ENCODE results near the gene ARRDC1.

Gene ARRDC1, protein sequence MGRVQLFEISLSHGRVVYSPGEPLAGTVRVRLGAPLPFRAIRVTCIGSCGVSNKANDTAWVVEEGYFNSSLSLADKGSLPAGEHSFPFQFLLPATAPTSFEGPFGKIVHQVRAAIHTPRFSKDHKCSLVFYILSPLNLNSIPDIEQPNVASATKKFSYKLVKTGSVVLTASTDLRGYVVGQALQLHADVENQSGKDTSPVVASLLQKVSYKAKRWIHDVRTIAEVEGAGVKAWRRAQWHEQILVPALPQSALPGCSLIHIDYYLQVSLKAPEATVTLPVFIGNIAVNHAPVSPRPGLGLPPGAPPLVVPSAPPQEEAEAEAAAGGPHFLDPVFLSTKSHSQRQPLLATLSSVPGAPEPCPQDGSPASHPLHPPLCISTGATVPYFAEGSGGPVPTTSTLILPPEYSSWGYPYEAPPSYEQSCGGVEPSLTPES

DNA sequence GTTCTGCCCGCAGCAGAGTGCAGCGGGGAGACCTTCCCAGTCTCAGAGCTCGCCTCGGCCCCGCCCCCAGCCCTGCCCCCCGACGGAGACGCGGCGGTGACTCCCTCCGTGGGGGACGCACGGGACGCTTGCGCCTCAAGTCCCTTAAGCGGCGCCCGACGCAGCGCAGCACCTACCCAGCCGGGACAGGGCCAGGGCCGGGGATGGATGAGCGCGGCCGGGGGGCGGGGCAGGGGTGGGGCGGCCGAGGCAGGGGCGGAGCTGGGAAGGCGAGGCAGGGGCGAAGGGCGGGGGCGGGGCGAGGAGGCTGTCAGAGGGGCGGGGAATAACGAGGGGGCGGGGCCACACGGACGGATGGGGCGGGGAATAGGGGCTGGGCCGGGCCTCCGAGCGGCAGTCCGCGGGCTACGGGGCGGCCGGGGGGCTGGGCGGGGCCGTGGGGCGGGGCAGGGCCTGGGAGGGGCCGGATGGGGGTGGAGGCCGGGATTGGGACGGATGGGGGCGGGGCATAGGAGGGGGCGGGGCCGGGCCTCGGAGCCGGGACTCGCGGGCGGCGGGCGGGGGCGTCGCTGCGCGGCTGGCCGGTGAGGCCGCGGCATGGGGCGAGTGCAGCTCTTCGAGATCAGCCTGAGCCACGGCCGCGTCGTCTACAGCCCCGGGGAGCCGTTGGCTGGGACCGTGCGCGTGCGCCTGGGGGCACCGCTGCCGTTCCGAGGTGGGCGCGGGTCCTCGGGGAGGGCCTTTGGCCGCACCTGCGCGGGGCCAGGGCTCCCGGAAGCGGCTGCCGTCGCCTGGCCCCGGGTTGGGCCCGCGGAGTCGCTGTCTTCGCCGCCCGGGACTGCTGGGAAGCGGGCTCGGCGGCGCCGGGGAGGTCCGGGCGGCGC, at the start of gene ARRDC1:
ARRDC1 (plus strand) TSS at position 566 of the 884 bp plus-strand sequence; CDS start at position 598, 32 bp downstream.
- TF ChIP-seq GATA2 (IDR thresholded peaks at IDR 0.05; ENCODE audit: low read depth, low read length): no peak
- TF ChIP-seq GATA3 (IDR thresholded peaks at IDR 0.05; ENCODE audit: low read depth, low read length): no peak

DNA sequence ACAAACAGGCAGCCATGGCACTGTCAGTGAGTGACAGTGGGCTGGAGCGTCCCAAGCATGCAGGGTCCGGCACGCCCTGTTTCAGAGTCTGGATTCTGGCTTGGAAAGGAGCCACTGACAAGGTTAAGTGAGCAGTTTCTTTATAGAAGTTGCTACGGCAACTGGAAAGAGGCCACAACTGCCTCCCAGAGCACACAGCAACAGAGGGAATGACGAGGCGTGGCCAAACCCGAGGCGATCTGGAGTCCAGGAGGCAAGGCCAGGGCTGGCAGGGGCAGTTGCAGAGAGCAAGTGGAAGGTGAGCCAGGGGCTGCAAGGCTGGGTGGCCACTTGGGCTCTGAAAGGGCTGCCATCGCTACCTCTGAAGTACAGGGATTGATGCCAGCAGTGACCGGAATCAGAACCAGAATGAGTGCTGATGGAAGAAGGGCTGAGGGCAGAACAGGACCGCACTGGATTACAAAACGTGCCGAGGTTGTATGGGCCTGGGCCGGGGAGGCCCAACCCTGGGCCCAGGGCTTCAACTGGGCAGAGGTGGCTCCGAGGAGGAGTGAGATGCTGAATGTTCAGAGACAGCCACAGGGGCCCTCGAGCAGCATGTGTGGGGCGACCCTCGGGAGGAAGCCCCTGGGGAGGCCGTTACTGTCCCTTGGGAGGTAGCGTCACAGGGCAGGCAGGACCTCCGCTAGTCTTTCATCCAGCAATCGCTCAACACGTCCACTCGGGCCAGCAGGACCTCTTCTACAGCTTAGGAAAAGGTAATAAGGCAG, 49.2 kb upstream of the ARRDC1 start:
- TF ChIP-seq GATA2 (IDR thresholded peaks at IDR 0.05; ENCODE audit: low read depth, low read length) (no peak), GATA3 (IDR thresholded peaks at IDR 0.05; ENCODE audit: low read depth, low read length) (no peak)

DNA sequence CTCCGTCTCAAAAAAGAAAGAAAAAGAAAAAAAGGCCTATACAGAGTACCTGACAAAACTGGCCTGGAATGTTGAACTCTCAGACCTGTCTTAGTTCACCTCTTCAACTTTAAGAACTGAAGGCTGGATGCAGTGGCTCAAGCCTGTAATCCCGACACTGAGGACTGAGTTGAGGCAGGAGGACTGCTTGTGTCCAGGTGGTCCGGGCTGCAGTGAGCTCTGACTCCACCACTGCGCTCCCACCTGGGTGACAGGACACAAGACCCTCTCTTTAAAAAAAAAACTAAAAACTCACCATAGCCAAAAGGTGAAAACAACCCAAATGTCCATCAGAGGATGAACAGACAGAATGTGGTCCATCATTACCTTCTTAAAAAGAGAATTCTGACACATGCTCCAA, 47.4 kb upstream of the ARRDC1 start:
- TF ChIP-seq GATA2 (IDR thresholded peaks at IDR 0.05; ENCODE audit: low read depth, low read length): no peak
- no peak for TF ChIP-seq GATA3 (IDR thresholded peaks at IDR 0.05; ENCODE audit: low read depth, low read length)

DNA sequence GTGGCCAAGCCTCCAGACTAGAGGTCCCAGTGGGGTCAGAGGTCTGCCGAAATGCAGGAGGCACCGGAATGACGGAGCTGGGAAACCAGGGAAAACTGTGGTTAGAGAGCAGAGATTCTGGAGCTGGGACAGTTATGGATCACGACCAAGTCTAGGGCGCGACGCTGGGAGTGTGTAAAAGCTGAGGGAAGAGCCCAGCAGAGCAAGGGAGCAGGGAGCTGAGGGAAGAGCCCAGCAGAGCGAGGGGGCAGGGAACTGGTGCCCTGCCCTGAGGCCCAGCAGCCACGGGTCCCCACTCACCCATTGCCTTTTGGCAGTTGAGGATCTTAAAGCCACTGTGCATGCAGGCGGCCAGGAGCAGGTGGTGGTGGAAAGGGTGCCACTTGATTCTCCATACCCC, 41.4 kb upstream of the ARRDC1 start:
- TF ChIP-seq GATA3 (IDR thresholded peaks at IDR 0.05; ENCODE audit: low read depth, low read length): no peak
- no peak for TF ChIP-seq GATA2 (IDR thresholded peaks at IDR 0.05; ENCODE audit: low read depth, low read length)

GRCh38 chr9:137564817-137565411, 40.6 kb upstream of the ARRDC1 start:
- TF ChIP-seq GATA3 (IDR thresholded peaks at IDR 0.05; ENCODE audit: low read depth, low read length): no peak

GRCh38 chr9:137569609-137570203, 35.8 kb upstream of the ARRDC1 start:
- TF ChIP-seq GATA2 (IDR thresholded peaks at IDR 0.05; ENCODE audit: low read depth, low read length): no peak
- no peak for TF ChIP-seq GATA3 (IDR thresholded peaks at IDR 0.05; ENCODE audit: low read depth, low read length)

- no peak for TF ChIP-seq GATA2 (IDR thresholded peaks at IDR 0.05; ENCODE audit: low read depth, low read length)
- TF ChIP-seq GATA3 (IDR thresholded peaks at IDR 0.05; ENCODE audit: low read depth, low read length): no peak
Measured at GRCh38 chr9:137570566-137570965, 34.9 kb upstream of the ARRDC1 start.

DNA sequence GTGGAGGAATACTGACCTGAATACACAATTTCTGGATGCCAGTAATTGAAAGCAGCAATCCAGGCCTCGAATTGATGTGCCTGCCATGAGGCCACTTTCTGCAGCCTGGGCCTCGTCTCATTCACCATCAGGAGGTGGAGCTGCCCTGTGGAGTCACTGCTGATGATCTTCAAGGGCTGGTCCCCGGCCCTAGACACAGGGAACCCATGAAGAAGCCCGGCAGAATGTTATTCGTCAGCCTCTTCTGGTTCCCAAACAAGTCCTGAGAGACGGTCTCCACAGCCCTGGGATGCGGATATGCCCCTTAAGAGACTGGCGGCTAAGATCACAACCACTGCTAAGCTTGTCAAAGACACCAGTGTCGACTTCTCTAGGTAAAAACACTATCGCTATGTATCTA, 31.3 kb upstream of the ARRDC1 start:
- TF ChIP-seq GATA3 (IDR thresholded peaks at IDR 0.05; ENCODE audit: low read depth, low read length): no peak

GRCh38 chr9:137575364-137575715, 30.1 kb upstream of the ARRDC1 start:
- no peak for TF ChIP-seq GATA2 (IDR thresholded peaks at IDR 0.05; ENCODE audit: low read depth, low read length)
- TF ChIP-seq GATA3 (IDR thresholded peaks at IDR 0.05; ENCODE audit: low read depth, low read length): no peak

GRCh38 chr9:137575716-137576411, 29.6 kb upstream of the ARRDC1 start:
- no peak for TF ChIP-seq GATA3 (IDR thresholded peaks at IDR 0.05; ENCODE audit: low read depth, low read length)
- TF ChIP-seq GATA2 (IDR thresholded peaks at IDR 0.05; ENCODE audit: low read depth, low read length): no peak

- TF ChIP-seq GATA2 (IDR thresholded peaks at IDR 0.05; ENCODE audit: low read depth, low read length) (no peak), GATA3 (IDR thresholded peaks at IDR 0.05; ENCODE audit: low read depth, low read length) (no peak)
Measured at GRCh38 chr9:137578518-137579258, 26.8 kb upstream of the ARRDC1 start, which contains the start of gene DPH7. DPH7 (minus strand) TSS chr9:137578925; CDS start chr9:137578777, 148 bp downstream.

DNA sequence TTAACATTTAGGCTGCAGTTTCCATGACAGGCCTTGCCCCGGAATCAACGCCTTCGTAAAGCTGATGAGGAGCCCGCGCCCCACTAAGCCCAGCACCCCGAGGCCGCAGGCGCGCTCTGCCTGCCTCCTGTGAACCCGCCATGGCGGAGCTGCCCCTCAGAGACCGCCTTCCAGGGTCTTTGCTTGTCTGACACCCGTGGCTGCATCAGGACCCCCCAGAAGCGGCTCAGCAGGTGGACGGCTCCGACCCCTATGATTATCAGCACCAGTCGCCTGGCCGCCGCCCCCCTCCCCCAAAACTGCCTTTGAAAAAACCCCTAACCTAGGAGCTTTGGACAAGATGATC, 26.3 kb upstream of the ARRDC1 start:
- TF ChIP-seq GATA2 (IDR thresholded peaks at IDR 0.05; ENCODE audit: low read depth, low read length): no peak
- TF ChIP-seq GATA3 (IDR thresholded peaks at IDR 0.05; ENCODE audit: low read depth, low read length): no peak

Data from SH-SY5Y (cell line).